AG04449 (cell line): ENCODE data around the gene ARTN.

ENCODE experiments used
- CTCF ChIA-PET: fragments of 350-600 bp; formaldehyde crosslinking; extraction: SDS; loops from one replicate; lab custom pipeline; 2021; ENCODE audit warnings: antibody characterized with exemption; lab: Yijun Ruan, JAX
- POLR2A ChIA-PET: fragments of 400-600, 350-600 bp; formaldehyde crosslinking; extraction: SDS; loops from one replicate; lab custom pipeline; 2020; ENCODE audit warnings: antibody characterized with exemption, inconsistent platforms; lab: Yijun Ruan, JAX
- DNase-seq: peaks from one replicate; pipeline ENCODE4 v3.0.0-alpha.2; 2010; ENCODE audit warnings: low read depth, low spot score
- H3K4me3 ChIP-seq: 2 replicates; pipeline ENCODE4 v1.5.1; 2011; ENCODE audit warnings: low read depth, mild to moderate bottlenecking, control low read depth, low read length
- TF ChIP-seq, protein P1 (sequence below): IDR thresholded peaks from one replicate; pipeline ENCODE4 v1.5.1; 2011; ENCODE audit warnings: mild to moderate bottlenecking, moderate library complexity, low read length, control low read depth, inconsistent platforms; ENCODE audit not compliant: insufficient read depth; ENCODE audit errors: missing control alignments

ARTN gene

DNA sequence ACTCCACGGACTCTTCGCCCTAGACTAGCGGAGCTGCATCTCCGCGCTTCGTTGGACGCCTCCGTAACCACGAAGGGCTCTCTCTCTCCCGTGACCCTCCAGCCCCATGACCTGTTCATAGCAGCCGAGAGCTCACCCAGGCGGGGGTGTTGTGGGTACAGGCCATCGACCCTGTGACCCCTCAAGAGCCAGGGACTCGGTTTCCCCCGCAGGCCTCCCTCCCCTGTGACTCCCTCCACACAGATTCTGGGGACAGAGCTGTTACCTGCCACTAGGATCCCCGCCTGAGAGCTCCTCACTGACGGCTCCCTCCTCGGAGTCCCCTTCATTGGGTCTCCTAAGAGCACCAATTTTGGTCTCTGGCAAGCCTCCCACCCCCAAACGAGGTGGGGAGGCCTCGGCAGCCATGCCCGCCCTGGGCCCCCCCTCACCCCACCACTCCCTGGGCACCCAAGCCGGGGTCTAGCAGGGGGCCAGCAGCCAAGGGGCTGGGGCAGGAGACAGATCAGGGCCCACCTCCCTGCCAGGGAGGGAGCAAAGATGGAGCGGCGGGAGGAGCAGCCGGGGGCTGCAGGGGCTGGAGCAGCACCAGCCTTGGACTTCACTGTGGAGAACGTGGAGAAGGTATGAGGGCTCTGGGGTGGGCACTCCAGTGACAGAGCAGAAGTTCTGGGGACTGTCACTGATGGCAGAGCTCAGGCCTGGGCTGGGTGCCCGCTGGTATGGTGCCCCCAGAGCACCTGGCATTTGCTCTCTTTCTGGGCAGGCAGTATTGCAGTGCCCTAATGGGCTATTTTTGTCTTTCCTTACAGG lies 13.7 kb downstream of the ARTN start:
- TF ChIP-seq, protein P1, sequence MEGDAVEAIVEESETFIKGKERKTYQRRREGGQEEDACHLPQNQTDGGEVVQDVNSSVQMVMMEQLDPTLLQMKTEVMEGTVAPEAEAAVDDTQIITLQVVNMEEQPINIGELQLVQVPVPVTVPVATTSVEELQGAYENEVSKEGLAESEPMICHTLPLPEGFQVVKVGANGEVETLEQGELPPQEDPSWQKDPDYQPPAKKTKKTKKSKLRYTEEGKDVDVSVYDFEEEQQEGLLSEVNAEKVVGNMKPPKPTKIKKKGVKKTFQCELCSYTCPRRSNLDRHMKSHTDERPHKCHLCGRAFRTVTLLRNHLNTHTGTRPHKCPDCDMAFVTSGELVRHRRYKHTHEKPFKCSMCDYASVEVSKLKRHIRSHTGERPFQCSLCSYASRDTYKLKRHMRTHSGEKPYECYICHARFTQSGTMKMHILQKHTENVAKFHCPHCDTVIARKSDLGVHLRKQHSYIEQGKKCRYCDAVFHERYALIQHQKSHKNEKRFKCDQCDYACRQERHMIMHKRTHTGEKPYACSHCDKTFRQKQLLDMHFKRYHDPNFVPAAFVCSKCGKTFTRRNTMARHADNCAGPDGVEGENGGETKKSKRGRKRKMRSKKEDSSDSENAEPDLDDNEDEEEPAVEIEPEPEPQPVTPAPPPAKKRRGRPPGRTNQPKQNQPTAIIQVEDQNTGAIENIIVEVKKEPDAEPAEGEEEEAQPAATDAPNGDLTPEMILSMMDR, result no peak
- H3K4me3 ChIP-seq, result peak overlapping the region; percentile 86
- CTCF ChIA-PET, result interaction anchor here (1.0 to 10.1 kb wide), 11 partner anchors 9 to 211 kb away, joined by 3 to 167 read pairs (median 5); partner anchors contain the start of genes ARTN and DPH2
- POLR2A ChIA-PET, result interaction anchor here (1.6 kb wide), 1 partner anchor 9 kb away, joined by 4 read pairs; no protein-coding TSS in a partner anchor
- no peak for DNase-seq

DNA sequence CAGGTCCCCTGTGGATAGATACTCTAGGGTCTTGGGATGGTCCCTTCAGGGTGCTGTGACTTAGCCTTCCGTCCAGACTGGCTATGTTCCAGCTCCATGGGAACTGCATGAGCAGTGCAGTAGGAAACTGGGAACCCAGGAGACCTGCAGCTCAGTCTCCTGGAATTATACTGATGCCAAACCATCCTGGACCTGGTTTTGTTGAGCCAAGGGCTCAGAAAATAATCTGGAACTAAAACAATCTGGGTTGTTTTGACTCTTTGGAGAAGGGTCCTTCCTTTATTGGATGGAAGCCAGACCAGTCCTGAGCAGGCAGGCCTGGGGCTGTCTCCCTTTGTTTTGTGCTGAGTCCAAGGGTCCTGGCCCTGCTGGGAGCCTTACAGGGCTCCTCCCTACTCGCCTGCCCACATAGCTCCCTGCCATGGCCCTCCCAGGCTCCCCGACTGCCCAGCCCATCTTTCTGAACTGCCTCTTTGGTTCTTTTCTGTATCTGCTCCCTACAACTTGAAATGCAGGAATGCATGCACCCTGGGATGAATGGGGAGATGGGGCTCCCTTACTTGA lies 14.4 kb downstream of the ARTN start:
- no peak for DNase-seq
- H3K4me3 ChIP-seq, result peak overlapping the region; percentile 86
- ChIA-PET POLR2A (interaction anchor here (1.6 kb wide), 1 partner anchor 8 kb away, joined by 4 read pairs; no protein-coding TSS in a partner anchor), CTCF (interaction anchor here (1.4 to 10.1 kb wide), 7 partner anchors 8 to 183 kb away, joined by 4 to 167 read pairs (median 8); partner anchors contain the start of genes ARTN and DPH2)
- TF ChIP-seq, protein P1, result no peak

DNA sequence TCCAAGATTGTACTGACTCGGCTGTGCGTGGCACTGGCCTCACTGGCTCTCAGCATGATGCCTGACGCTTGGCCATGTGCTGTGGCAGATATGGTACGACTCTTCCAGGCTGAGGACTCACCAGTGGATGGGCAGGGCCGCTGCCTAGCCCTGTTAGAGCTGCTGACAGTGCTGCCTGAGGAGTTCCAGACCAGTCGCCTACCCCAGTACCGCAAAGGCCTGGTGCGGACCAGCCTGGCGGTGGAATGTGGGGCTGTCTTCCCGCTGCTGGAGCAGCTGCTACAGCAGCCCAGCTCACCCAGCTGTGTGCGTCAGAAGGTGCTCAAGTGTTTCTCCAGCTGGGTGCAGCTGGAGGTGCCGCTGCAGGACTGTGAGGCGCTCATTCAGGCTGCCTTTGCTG lies 16.1 kb downstream of the ARTN start:
- ChIA-PET CTCF (interaction anchor here (1.0 to 10.1 kb wide), 5 partner anchors 17 to 187 kb away, joined by 3 to 167 read pairs (median 5); partner anchors contain the start of gene ARTN), POLR2A (no interaction called here)
- no peak for DNase-seq
- TF ChIP-seq, protein P1, result no peak
- H3K4me3 ChIP-seq, result no peak overlapping the region

DNA sequence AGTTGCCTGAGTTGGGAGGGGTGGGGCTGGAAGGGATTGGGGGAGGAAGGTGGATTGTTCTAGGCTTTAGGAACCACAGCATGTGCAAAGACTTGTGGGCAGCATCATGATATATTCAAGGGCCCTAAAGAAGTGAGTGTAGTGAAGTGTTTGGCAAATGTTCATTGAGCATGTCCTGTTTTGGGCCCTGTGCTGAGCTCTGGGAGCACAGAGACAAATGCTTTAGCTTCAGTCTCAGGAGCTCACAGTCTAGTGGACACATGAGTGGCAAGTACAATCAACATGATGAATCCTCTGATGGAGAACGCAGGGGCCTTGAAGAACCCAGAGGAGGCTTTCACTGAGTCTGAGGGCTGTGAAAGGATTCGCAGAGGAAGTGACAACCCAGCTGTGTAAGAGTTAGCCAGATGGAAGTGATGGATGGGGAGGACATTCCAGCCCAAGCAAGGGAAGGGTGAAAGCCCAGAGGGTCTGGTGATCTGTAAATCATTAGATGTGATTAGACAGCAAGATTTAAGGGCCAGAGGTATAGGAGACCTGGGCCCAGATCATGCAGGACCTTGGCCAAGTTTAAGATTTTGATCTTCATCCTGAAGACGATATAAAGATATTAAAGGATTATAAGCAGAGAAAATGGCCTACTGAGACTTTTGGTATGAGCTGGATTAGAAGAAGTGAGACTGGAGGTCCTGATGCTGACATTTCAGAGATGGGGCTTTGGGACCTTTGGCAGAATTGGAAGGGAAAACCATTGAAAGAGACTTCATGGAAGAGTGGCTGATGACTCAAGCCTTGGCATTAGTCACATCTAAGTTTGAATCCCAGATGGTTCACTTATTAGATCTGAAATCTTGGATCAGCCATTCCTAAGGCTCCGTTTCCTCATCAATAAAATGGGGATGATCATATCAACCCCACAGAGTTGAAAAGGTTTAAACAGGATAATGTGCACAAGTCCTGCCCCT lies 17.7 kb downstream of the ARTN start:
- POLR2A ChIA-PET, result interaction anchor here (0.6 kb wide), 1 partner anchor 24 kb away, joined by 4 read pairs; no protein-coding TSS in a partner anchor
- CTCF ChIA-PET, result interaction anchor here (1.5 to 10.1 kb wide), 4 partner anchors 10 to 188 kb away, joined by 4 to 167 read pairs (median 6); partner anchors contain the start of gene ARTN
- TF ChIP-seq, protein P1, result no peak
- no peak for DNase-seq
- H3K4me3 ChIP-seq, result no peak overlapping the region

DNA sequence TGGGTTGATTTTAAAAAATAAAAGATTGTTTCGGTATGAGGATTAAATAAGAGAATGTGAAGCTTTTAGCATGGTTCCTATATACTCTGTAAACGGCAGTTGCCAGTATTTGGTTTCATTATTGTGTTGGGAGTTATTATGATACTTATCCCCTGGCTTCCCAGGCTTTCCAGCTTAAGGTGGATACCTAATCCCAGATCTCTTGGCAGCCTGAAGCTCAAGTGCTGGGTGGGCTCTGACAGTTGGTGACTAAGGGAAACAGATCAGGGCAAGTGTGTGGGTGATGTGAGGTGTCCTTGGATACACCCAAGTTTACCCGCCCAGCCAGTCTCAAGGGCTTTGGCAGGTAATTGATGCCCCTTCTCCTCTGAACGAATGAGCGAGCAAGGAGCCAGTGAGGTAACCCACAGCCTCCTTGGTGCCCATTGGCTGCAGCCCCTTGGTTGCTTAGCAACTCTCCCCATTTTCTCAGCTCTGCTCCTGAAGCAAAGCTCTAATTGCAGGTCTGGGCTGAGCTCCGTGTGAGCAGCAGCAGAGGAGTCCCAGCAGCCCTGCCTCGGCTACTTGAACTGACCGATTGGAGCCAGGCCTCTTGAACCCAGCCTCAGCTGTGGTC lies 19.2 kb downstream of the ARTN start:
- DNase-seq, result no peak
- CTCF ChIA-PET, result interaction anchor here (1.3 to 2.1 kb wide), 2 partner anchors 95 to 189 kb away, joined by 4 to 6 read pairs; no protein-coding TSS in a partner anchor
- H3K4me3 ChIP-seq, result no peak overlapping the region
- POLR2A ChIA-PET, result no interaction called here
- TF ChIP-seq, protein P1, result no peak
